ENCODE data around the gene CCDC15. TPM values are rescaled to one million over a fixed set of nuclear protein-coding genes. Genes with fewer than 3 reads are reported as not detected.

CCDC15 gene
- total RNA-seq, 1 donor from 2014 or later, result 0.25 TPM

DNA sequence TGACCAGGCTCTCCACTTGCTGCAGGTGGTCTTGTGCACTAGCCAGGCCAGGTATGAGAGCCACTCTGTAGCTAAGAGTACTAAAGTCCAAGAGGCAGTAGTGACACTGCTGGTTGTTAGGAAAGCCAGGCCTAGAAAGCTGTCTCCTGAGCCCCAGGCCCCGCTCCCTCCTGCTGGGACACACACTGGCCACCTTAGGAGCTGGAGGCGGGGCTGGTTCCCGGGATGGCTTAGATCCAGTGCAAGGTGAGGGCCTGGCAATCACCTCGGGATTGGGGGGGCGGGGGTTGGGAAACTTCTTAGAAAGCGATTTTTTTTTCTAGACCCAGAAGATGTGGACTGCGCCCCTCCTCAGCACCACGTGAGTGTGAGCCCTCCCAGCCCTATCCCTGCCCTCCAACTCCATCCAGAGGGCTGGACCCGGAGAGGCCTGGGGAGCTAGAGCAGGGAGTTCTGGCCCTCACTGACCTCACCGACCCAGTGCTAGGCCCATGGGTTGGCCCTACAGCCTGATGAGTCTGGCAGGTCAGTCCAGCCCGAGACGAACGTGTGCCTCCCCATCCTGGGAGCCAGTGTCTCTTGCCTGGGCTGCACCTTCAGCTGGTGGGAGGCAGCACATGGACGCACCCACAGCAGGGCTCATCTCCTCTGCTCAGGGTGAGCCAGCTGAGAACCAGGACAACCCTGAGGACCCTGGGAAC is 127.2 kb downstream of the CCDC15 start:
- H3K9me3 ChIP-seq (replicated peaks), result no peaks in the 10 kb centered on the region
- no peaks in the 10 kb centered on the region for H3K4me1 ChIP-seq
- intact Hi-C loops (cut with micrococcal nuclease), result no loop called here
- H3K27ac ChIP-seq (replicated peaks), result no peak overlapping the region
- peaks cover 52% of the 10 kb centered on the region for H3K27me3 ChIP-seq (ENCODE audit: low read depth)
- H3K4me3 ChIP-seq, result no peak overlapping the region
- DNase-seq, result no peak
- no peaks in the 10 kb centered on the region for H3K36me3 ChIP-seq
- TF ChIP-seq, protein P1, sequence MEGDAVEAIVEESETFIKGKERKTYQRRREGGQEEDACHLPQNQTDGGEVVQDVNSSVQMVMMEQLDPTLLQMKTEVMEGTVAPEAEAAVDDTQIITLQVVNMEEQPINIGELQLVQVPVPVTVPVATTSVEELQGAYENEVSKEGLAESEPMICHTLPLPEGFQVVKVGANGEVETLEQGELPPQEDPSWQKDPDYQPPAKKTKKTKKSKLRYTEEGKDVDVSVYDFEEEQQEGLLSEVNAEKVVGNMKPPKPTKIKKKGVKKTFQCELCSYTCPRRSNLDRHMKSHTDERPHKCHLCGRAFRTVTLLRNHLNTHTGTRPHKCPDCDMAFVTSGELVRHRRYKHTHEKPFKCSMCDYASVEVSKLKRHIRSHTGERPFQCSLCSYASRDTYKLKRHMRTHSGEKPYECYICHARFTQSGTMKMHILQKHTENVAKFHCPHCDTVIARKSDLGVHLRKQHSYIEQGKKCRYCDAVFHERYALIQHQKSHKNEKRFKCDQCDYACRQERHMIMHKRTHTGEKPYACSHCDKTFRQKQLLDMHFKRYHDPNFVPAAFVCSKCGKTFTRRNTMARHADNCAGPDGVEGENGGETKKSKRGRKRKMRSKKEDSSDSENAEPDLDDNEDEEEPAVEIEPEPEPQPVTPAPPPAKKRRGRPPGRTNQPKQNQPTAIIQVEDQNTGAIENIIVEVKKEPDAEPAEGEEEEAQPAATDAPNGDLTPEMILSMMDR (IDR thresholded peaks at IDR 0.05; ENCODE audit: borderline replicate concordance), result no peak

DNA sequence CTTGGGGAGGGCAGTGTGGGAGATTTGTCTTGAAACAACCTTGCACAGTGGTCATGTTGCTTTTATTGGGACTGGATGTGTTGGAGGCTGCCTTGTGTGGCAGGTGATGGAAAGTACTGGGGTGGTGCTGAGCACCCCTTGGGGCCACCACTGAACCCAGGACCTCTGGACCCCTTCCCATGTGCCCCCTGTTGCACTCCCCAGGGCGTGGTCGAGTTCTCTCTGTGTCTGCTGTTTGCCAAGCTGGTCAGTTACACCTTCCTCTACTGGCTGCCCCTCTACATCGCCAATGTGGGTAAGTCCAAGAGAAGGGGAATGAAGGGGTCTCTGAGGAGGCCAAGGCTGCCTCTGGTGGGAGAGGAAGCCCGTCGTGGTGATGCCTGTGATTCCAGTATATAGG is 128.0 kb downstream of the CCDC15 start:
- Histone ChIP-seq H3K27me3 (ENCODE audit: low read depth) (peaks cover 44% of the 10 kb centered on the region), H3K9me3 (replicated peaks) (no peaks in the 10 kb centered on the region), H3K27ac (replicated peaks) (no peak overlapping the region), H3K4me1 (no peaks in the 10 kb centered on the region), H3K36me3 (no peaks in the 10 kb centered on the region), H3K4me3 (no peak overlapping the region)
- TF ChIP-seq, protein P1 (IDR thresholded peaks at IDR 0.05; ENCODE audit: borderline replicate concordance), result no peak
- DNase-seq, result no peak
- intact Hi-C loops (cut with micrococcal nuclease), result no loop called here

DNA sequence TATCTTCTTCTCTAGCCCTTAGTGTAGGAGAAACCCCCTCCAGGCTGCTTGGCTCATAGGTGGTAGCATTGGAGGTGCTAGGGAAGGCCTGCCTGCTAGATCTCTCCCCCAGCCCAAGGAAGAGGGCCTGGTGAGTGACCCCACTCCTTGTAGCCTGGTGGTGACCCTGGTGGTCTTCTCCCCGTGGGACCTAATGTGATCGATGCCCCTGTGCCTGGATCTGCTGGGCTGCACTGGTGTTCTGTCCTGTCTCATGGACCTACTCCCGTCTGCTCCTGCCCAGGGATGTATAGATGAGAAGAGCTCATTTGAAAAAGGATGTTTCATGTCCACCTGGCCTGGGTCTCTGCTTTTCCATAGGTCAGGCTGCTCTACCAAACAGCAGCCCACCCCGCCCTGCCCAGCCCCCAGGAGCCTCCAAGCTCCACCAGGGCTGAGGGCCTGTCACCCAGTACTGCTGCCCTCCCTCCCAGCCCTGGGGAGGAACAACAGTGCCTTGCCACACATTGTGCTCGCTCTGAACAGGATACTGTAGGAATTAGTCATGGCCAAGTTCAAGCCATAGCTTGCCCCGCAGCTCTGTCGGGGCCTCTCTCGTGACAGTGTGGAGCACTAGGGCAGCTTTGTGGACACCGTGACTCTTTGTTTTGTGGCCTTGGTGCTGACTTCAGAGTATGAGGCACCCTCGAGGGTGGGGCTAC is 128.8 kb downstream of the CCDC15 start:
- DNase-seq, result no peak
- TF ChIP-seq, protein P1 (IDR thresholded peaks at IDR 0.05; ENCODE audit: borderline replicate concordance), result no peak
- H3K4me3 ChIP-seq, result no peak overlapping the region
- H3K36me3 ChIP-seq, result no peaks in the 10 kb centered on the region
- H3K27ac ChIP-seq (replicated peaks), result no peak overlapping the region
- intact Hi-C loops (cut with micrococcal nuclease), result no loop called here
- H3K4me1 ChIP-seq, result no peaks in the 10 kb centered on the region
- H3K27me3 ChIP-seq (ENCODE audit: low read depth), result peaks cover 38% of the 10 kb centered on the region
- H3K9me3 ChIP-seq (replicated peaks), result no peaks in the 10 kb centered on the region

DNA sequence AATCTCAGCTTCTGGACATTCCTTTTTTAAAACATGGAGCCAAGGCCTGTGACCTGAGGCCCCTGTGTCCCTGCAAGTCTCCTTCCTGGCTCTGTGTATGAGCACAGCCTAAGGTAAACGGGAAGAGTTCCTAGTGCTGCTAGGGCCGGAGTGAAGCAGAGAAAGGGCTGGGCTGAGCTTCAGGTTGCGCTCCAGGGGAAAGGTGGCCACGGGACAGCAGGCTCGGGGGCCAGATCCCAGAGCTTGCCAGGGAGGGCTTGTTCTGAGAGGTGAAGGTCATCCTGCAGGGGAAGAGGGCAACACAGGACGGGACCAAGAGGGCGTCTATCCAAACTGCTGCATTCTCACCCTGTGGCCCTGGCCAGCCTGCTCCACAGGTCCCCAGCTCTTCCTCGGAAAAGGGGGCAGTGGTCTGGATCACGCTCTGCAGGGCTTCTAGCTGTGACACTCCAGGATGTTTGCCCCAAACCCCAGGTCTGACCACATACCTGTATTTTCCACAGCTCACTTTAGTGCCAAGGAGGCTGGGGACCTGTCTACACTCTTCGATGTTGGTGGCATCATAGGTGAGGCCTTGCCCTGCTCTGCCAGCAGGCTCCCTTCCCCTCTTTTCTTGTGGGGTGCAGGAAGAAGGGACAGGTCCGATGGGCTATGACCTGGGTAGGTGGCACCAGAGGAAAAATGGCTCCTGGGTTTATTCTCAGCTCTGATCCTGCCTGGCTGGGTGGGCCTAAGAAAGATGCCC is 129.5 kb downstream of the CCDC15 start:
- TF ChIP-seq, protein P1 (IDR thresholded peaks at IDR 0.05; ENCODE audit: borderline replicate concordance), result no peak
- no peaks in the 10 kb centered on the region for H3K36me3 ChIP-seq
- DNase-seq, result no peak
- no peak overlapping the region for H3K27ac ChIP-seq (replicated peaks)
- H3K27me3 ChIP-seq (ENCODE audit: low read depth), result peaks cover 38% of the 10 kb centered on the region
- H3K4me1 ChIP-seq, result no peaks in the 10 kb centered on the region
- intact Hi-C loops (cut with micrococcal nuclease), result no loop called here
- no peak overlapping the region for H3K4me3 ChIP-seq
- no peaks in the 10 kb centered on the region for H3K9me3 ChIP-seq (replicated peaks)

DNA sequence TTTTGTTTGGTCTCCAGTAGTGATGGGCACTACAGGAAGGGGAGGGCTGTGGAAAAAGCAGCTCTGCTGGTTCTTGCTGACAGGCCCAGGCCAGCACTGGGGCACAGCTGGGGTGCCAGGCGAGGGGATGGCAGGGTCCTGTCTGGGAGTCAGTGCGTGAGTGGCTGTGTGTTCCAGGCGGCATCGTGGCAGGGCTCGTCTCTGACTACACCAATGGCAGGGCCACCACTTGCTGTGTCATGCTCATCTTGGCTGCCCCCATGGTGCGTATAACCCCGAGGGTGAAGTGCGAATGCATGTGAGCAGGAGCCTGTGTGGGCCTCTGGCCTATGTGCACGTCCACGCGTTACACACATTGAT is 130.0 kb downstream of the CCDC15 start:
- H3K27me3 ChIP-seq (ENCODE audit: low read depth), result peaks cover 38% of the 10 kb centered on the region
- no peak overlapping the region for H3K27ac ChIP-seq (replicated peaks)
- DNase-seq, result no peak
- H3K4me1 ChIP-seq, result no peaks in the 10 kb centered on the region
- no peak overlapping the region for H3K4me3 ChIP-seq
- TF ChIP-seq, protein P1 (IDR thresholded peaks at IDR 0.05; ENCODE audit: borderline replicate concordance), result no peak
- intact Hi-C loops (cut with micrococcal nuclease), result no loop called here
- H3K9me3 ChIP-seq (replicated peaks), result no peaks in the 10 kb centered on the region
- no peaks in the 10 kb centered on the region for H3K36me3 ChIP-seq
